ENCODE measurements around the gene MIPOL1. TPM values are rescaled to one million over a fixed set of nuclear protein-coding genes. Genes with fewer than 3 reads are reported as not detected.
"Not testable (repeated sequence)": the region's sequence is repeated elsewhere in the genome, so short reads cannot be mapped to it uniquely, and the experiment has no call there.

The MIPOL1 gene
- total and polyA plus RNA-seq, 2 experiments from 2014 or later, result 16.6 to 24.8 TPM

DNA sequence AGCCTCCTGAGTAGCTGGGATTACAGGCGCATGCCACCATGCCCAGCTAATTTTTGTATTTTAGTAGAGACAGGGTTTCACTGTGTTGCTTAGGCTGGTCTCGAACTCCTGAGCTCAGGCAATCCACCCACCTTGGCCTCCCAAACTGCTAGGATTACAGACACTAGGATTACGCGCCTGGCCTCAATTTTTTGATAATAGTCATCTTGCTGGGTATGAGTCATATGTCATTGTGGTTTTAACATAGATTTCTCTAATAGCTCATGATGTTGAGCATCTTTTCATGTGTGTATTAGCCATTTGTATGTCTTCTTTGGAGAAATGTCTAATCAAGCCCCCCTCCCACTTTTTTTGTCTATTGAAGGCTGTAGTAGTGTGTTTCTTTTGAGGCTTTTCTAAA lies 38.3 kb downstream of the MIPOL1 start:
- H3K4me2 ChIP-seq; DNase-seq (ENCODE audit: low spot score); ATAC-seq: not testable (repeated sequence)

DNA sequence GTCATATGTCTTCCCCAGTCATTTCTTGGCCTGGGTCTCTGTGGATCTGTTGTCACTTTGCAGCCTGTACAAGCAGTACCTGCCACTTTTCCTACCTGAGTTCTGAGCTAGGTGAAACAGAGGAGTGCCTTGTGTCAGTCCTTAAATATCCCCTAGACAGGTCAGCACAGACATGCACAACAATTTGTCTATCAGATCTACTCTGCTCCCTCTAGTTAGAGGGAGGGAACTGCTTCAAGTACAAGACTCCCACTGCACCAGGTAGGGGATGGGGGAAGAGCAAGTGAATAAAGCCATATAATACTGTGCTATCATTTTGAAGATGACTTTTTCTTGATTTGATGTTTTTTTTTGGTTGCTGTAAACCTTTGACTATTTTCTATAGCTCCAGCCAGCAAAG lies 39.4 kb downstream of the MIPOL1 start:
- H4K20me1 ChIP-seq (replicated peaks; ENCODE audit: insufficient read depth), result no peaks in the 10 kb centered on the region
- Mint-ChIP-seq H3K4me3 (no peak overlapping the region), H3K27me3 (ENCODE audit: insufficient read depth, low read depth, poor library complexity) (peaks cover 4% of the 10 kb centered on the region), H3K9me3 (no peaks in the 10 kb centered on the region), H3K27ac (no peak overlapping the region), H3K36me3 (ENCODE audit: low read depth) (no peaks in the 10 kb centered on the region), H3K4me1 (peaks cover 8% of the 10 kb centered on the region)
- no peaks in the 10 kb centered on the region for H3K9me2 ChIP-seq (ENCODE audit: insufficient read depth)
- DNase-seq (ENCODE audit: low spot score), result no peak
- H2AFZ ChIP-seq, result no peak overlapping the region
- H3K27me3 ChIP-seq (ENCODE audit: insufficient read depth), result no peaks in the 10 kb centered on the region
- H3K36me3 ChIP-seq (ENCODE audit: insufficient read depth), result no peaks in the 10 kb centered on the region
- H3K27ac ChIP-seq (ENCODE audit: low read depth), result no peak overlapping the region
- H3K4me2 ChIP-seq, result no peak overlapping the region
- no peaks in the 10 kb centered on the region for H3F3A ChIP-seq (replicated peaks; ENCODE audit: low read depth)
- no peaks in the 10 kb centered on the region for H3K4me1 ChIP-seq (ENCODE audit: insufficient read depth)
- no peak overlapping the region for H3K4me3 ChIP-seq
- ATAC-seq, result no peak
- 0 out of 2 replicates have a peak, but pooled peaks cover 10% of the 10 kb centered on the region for H3K79me2 ChIP-seq (replicated peaks; ENCODE audit: insufficient read depth)
- no peak for TF ChIP-seq ETS1 (IDR thresholded peaks at IDR 0.05)
- TF ChIP-seq POLR2AphosphoS5 (IDR thresholded peaks at IDR 0.05; ENCODE audit: low read depth), result no peak
- no peak for TF ChIP-seq EZH2phosphoT487 (IDR thresholded peaks at IDR 0.05; ENCODE audit: unreplicated experiment)
- no peak for TF ChIP-seq STAT1 (IDR thresholded peaks at IDR 0.05; ENCODE audit: unreplicated experiment)
- TF ChIP-seq NANOG (IDR thresholded peaks at IDR 0.05; ENCODE audit: borderline replicate concordance), result no peak
- no peak for TF ChIP-seq CREB1 (CRISPR knock-in tag; IDR thresholded peaks at IDR 0.05; ENCODE audit: low read depth)
- TF ChIP-seq, protein P1, sequence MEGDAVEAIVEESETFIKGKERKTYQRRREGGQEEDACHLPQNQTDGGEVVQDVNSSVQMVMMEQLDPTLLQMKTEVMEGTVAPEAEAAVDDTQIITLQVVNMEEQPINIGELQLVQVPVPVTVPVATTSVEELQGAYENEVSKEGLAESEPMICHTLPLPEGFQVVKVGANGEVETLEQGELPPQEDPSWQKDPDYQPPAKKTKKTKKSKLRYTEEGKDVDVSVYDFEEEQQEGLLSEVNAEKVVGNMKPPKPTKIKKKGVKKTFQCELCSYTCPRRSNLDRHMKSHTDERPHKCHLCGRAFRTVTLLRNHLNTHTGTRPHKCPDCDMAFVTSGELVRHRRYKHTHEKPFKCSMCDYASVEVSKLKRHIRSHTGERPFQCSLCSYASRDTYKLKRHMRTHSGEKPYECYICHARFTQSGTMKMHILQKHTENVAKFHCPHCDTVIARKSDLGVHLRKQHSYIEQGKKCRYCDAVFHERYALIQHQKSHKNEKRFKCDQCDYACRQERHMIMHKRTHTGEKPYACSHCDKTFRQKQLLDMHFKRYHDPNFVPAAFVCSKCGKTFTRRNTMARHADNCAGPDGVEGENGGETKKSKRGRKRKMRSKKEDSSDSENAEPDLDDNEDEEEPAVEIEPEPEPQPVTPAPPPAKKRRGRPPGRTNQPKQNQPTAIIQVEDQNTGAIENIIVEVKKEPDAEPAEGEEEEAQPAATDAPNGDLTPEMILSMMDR (conservative IDR thresholded peaks at IDR 0.05; ENCODE audit: low read depth in 2 of 2), result no peak
- no peak for TF ChIP-seq EZH2 (IDR thresholded peaks at IDR 0.05; ENCODE audit: low read depth, unreplicated experiment)
- TF ChIP-seq, protein P2, sequence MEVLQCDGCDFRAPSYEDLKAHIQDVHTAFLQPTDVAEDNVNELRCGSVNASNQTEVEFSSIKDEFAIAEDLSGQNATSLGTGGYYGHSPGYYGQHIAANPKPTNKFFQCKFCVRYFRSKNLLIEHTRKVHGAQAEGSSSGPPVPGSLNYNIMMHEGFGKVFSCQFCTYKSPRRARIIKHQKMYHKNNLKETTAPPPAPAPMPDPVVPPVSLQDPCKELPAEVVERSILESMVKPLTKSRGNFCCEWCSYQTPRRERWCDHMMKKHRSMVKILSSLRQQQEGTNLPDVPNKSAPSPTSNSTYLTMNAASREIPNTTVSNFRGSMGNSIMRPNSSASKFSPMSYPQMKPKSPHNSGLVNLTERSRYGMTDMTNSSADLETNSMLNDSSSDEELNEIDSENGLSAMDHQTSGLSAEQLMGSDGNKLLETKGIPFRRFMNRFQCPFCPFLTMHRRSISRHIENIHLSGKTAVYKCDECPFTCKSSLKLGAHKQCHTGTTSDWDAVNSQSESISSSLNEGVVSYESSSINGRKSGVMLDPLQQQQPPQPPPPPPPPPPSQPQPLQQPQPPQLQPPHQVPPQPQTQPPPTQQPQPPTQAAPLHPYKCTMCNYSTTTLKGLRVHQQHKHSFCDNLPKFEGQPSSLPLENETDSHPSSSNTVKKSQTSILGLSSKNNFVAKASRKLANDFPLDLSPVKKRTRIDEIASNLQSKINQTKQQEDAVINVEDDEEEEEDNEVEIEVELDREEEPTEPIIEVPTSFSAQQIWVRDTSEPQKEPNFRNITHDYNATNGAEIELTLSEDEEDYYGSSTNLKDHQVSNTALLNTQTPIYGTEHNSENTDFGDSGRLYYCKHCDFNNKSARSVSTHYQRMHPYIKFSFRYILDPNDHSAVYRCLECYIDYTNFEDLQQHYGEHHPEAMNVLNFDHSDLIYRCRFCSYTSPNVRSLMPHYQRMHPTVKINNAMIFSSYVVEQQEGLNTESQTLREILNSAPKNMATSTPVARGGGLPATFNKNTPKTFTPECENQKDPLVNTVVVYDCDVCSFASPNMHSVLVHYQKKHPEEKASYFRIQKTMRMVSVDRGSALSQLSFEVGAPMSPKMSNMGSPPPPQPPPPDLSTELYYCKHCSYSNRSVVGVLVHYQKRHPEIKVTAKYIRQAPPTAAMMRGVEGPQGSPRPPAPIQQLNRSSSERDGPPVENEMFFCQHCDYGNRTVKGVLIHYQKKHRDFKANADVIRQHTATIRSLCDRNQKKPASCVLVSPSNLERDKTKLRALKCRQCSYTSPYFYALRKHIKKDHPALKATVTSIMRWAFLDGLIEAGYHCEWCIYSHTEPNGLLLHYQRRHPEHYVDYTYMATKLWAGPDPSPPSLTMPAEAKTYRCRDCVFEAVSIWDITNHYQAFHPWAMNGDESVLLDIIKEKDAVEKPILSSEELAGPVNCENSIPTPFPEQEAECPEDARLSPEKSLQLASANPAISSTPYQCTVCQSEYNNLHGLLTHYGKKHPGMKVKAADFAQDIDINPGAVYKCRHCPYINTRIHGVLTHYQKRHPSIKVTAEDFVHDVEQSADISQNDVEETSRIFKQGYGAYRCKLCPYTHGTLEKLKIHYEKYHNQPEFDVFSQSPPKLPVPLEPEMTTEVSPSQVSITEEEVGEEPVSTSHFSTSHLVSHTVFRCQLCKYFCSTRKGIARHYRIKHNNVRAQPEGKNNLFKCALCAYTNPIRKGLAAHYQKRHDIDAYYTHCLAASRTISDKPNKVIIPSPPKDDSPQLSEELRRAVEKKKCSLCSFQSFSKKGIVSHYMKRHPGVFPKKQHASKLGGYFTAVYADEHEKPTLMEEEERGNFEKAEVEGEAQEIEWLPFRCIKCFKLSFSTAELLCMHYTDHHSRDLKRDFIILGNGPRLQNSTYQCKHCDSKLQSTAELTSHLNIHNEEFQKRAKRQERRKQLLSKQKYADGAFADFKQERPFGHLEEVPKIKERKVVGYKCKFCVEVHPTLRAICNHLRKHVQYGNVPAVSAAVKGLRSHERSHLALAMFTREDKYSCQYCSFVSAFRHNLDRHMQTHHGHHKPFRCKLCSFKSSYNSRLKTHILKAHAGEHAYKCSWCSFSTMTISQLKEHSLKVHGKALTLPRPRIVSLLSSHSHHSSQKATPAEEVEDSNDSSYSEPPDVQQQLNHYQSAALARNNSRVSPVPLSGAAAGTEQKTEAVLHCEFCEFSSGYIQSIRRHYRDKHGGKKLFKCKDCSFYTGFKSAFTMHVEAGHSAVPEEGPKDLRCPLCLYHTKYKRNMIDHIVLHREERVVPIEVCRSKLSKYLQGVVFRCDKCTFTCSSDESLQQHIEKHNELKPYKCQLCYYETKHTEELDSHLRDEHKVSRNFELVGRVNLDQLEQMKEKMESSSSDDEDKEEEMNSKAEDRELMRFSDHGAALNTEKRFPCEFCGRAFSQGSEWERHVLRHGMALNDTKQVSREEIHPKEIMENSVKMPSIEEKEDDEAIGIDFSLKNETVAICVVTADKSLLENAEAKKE (CRISPR knock-in tag; IDR thresholded peaks at IDR 0.05), result no peak
- no peak for TF ChIP-seq JUNB (IDR thresholded peaks at IDR 0.05; ENCODE audit: unreplicated experiment)
- TF ChIP-seq ZNF331 (CRISPR knock-in tag; IDR thresholded peaks at IDR 0.05; ENCODE audit: low read depth), result no peak
- no peak for TF ChIP-seq ZNF114 (CRISPR knock-in tag; IDR thresholded peaks at IDR 0.05)

More for the DNA sequence above, 38.3 kb downstream of the MIPOL1 start:
- not testable (repeated sequence) for H3K27me3 Mint-ChIP-seq (ENCODE audit: insufficient read depth, low read depth, poor library complexity); H3K4me1 Mint-ChIP-seq; H4K20me1 ChIP-seq (replicated peaks; ENCODE audit: insufficient read depth); H3K27me3 ChIP-seq (ENCODE audit: insufficient read depth); H3K9me2 ChIP-seq (ENCODE audit: insufficient read depth); H3K27ac Mint-ChIP-seq; H3K4me3 ChIP-seq; H2AFZ ChIP-seq; H3K36me3 ChIP-seq (ENCODE audit: insufficient read depth); H3K27ac ChIP-seq (ENCODE audit: low read depth); H3K4me1 ChIP-seq (ENCODE audit: insufficient read depth); H3K36me3 Mint-ChIP-seq (ENCODE audit: low read depth); H3K4me3 Mint-ChIP-seq; H3K9me3 Mint-ChIP-seq; H3F3A ChIP-seq (replicated peaks; ENCODE audit: low read depth)
- H3K79me2 ChIP-seq (replicated peaks; ENCODE audit: insufficient read depth), result 0 out of 2 replicates have a peak, but pooled peaks cover 10% of the 10 kb centered on the region

Measured in GM23338 (cell line).